Chondrocyte (in vitro differentiated cells): ENCODE data around the gene RNF166. TPM values are rescaled to one million over a fixed set of nuclear protein-coding genes. Genes with fewer than 3 reads are reported as not detected.

Experiments
- DNase-seq: peaks from one replicate; pipeline ENCODE4 v3.0.0; 2021; ENCODE audit warnings: mixed read lengths, low spot score
- H3K27ac Mint-ChIP-seq: one replicate; pipeline ENCODE4 v1.8.0; 2021; ENCODE audit warnings: mild to moderate bottlenecking, moderate library complexity, mixed read lengths; ENCODE audit not compliant: unreplicated experiment
- H3K27me3 Mint-ChIP-seq: 2 replicates; pipeline ENCODE4 v1.8.0; 2021; ENCODE audit warnings: low read depth, mixed read lengths
- H3K36me3 Mint-ChIP-seq: 2 replicates; pipeline ENCODE4 v1.8.0; 2021; ENCODE audit warnings: low read depth, mixed read lengths
- H3K4me1 Mint-ChIP-seq: 2 replicates; pipeline ENCODE4 v1.8.0; 2021; ENCODE audit warnings: low read depth, mild to moderate bottlenecking, mixed read lengths
- H3K4me3 Mint-ChIP-seq: one replicate; pipeline ENCODE4 v1.8.0; 2021; ENCODE audit warnings: mild to moderate bottlenecking, moderate library complexity, mixed read lengths; ENCODE audit not compliant: unreplicated experiment
- H3K9me3 Mint-ChIP-seq: 2 replicates; pipeline ENCODE4 v1.8.0; 2021; ENCODE audit warnings: low read depth, mixed read lengths
- total RNA-seq: library from RNA; stranded (reverse); gene quantifications from 3 replicates; pipeline ENCODE4 v1.2.1, GENCODE V29; 2021
- TF ChIP-seq, protein P1 (sequence below): fragments of 200-600 bp; sonication (generic); IDR thresholded peaks from 2 replicates; pipeline ENCODE4 v1.5.0; 2021; ENCODE audit warnings: antibody characterized with exemption, mild to moderate bottlenecking, moderate library complexity

Gene RNF166
- total RNA-seq, 1 donor from 2014 or later: 12.8 TPM

DNA sequence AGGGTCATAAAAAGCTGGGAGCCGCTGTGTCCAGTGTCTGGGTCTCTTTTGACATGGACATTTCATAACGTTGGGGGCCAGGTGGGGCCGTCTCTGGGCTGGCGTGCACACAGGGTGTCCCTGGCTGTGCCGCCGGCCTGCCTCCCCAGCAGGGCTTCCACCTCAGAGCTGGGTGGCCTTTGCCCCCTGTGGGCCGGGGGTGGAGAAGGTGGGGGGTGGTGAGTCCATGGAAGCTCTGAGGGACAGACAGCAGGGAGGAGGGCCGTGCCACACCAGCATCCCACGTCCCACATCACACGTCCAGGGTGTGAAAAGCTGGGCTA is 19.0 kb downstream of the RNF166 start:
- Mint-ChIP-seq H3K27ac (no peak overlapping the region), H3K4me3 (no peak overlapping the region), H3K4me1 (peaks cover 2% of the 10 kb centered on the region), H3K9me3 (no peaks in the 10 kb centered on the region), H3K36me3 (peaks cover 1% of the 10 kb centered on the region), H3K27me3 (peaks cover 36% of the 10 kb centered on the region)
- DNase-seq: no peak
- TF ChIP-seq, protein P1, sequence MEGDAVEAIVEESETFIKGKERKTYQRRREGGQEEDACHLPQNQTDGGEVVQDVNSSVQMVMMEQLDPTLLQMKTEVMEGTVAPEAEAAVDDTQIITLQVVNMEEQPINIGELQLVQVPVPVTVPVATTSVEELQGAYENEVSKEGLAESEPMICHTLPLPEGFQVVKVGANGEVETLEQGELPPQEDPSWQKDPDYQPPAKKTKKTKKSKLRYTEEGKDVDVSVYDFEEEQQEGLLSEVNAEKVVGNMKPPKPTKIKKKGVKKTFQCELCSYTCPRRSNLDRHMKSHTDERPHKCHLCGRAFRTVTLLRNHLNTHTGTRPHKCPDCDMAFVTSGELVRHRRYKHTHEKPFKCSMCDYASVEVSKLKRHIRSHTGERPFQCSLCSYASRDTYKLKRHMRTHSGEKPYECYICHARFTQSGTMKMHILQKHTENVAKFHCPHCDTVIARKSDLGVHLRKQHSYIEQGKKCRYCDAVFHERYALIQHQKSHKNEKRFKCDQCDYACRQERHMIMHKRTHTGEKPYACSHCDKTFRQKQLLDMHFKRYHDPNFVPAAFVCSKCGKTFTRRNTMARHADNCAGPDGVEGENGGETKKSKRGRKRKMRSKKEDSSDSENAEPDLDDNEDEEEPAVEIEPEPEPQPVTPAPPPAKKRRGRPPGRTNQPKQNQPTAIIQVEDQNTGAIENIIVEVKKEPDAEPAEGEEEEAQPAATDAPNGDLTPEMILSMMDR: no peak

- no peaks in the 10 kb centered on the region for H3K9me3 Mint-ChIP-seq
- peaks cover 2% of the 10 kb centered on the region for H3K4me1 Mint-ChIP-seq
- no peak within 1 kb of the TSS for H3K27ac Mint-ChIP-seq
- H3K4me3 Mint-ChIP-seq: peak within 1 kb of the TSS; percentile 59
- TF ChIP-seq, protein P1: no peak
- H3K27me3 Mint-ChIP-seq: peaks cover 36% of the 10 kb centered on the region
- DNase-seq: no peak
- peaks cover 1% of the 10 kb centered on the region for H3K36me3 Mint-ChIP-seq
Measured at GRCh38 chr16:88686439-88687253, 19.6 kb downstream of the RNF166 start, which contains the start of gene SNAI3. Gene SNAI3 (minus strand): TSS chr16:88686507. CDS start chr16:88686406, 101 bp downstream.

DNA sequence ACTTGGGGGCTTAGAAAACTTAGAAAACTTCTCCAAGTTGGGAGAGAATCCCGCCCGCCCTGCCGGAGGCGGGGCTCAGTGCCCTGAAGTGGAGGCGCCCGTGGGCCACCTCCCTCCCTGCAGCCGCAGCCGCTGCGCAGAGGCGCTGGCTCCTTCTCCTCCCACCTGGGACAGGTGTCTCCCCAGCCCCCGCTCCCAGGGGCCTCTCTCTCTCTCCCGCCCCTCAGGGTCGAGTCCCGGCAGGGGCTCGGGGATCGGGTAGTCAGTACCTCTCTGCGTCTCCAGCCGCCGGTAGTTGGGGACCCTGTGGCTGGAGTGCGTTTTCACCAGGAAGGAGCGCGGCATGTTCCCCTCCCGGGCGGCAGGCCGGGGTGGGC is 20.2 kb downstream of the RNF166 start:
- Mint-ChIP-seq H3K27me3 (peaks cover 36% of the 10 kb centered on the region), H3K4me3 (peak overlapping the region; percentile 59), H3K9me3 (no peaks in the 10 kb centered on the region), H3K4me1 (peaks cover 2% of the 10 kb centered on the region), H3K27ac (no peak overlapping the region), H3K36me3 (peaks cover 1% of the 10 kb centered on the region)
- TF ChIP-seq, protein P1: no peak
- DNase-seq: no peak

DNA sequence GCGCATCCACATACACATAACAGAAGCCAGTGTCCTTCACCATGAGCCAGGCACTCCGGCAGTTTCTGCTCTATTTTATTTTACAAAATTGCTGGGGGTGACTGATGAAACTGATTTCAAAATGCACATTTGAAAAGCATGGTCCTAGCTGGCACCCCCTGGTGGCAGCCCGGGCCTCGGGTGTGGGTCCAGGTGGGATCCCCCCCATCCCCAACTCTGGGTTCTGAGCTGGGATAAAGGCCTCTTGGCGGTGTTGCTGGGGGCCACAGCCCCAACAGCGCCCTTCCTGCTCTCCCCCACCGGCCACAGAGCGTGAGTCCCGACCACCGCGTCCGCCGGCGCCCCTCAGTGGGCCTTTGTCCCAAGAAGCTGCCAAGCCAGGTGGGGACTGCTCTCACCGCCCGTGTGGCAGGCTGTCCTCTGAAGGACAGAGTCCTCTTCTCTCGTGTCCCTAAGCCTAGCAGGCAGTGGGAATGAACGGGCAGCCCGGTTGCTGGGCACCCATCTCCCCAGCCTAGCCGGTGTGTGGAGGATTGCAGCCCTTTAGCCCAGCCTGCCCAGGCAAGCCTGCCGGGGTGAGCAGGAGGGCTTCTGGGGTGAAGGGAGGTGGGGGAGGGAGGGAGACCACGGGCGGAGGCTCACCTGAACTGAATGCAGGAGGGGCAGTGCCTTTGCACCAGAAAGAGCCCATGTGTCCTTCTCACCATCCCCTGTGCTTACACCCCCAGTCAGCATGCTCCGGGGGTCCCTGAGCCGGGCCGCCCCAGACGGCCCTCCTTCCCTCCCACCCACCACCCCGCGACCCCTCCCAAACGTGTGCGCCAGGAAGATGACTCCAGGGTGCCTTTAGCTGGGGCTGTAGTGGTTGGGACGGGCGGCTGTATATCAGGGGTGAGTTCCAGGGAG is 20.8 kb downstream of the RNF166 start:
- DNase-seq: no peak
- Mint-ChIP-seq H3K4me3 (no peak overlapping the region), H3K4me1 (peaks cover 2% of the 10 kb centered on the region), H3K9me3 (no peaks in the 10 kb centered on the region), H3K36me3 (peaks cover 1% of the 10 kb centered on the region), H3K27ac (no peak overlapping the region), H3K27me3 (peaks cover 34% of the 10 kb centered on the region)
- TF ChIP-seq, protein P1: peak; percentile 80

DNA sequence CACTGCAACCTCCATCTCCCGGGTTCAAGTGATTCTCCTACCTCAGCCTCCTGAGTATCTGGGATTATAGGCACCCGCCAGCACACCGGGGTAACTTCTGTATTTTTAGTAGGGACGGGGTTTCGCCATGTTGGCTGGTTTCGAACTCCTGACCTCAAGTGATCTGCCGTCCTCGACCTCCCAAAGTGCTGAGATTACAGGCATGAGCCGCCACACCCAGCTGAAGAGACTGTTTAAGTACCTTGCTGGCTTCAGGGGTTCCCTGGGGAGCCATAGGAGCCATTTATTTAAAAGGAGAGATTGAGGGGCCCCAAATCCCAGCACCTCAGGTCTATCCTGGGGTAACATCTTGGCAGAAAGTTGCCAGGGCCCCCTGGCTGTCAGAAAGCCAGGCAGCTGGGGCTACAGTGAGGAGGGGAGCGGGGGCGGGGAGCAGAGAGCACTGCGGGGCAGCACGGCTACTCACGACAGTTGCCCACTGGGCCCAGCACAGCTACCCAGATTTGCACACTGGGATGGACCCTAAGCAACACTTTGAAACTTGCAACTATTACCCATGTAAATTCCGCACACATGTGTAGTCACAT is 21.5 kb downstream of the RNF166 start:
- Mint-ChIP-seq H3K4me3 (no peak overlapping the region), H3K27ac (no peak overlapping the region), H3K4me1 (peaks cover 2% of the 10 kb centered on the region), H3K27me3 (peaks cover 33% of the 10 kb centered on the region), H3K9me3 (no peaks in the 10 kb centered on the region), H3K36me3 (peaks cover 1% of the 10 kb centered on the region)
- DNase-seq: no peak
- TF ChIP-seq, protein P1: no peak
